Measurements from ENCODE around the gene TTL.

- TF ChIP-seq EZH2 (IDR thresholded peaks at IDR 0.05; ENCODE audit: borderline replicate concordance, low read length) (no peak), CTCF (conservative IDR thresholded peaks at IDR 0.05 in 1 of 2, IDR thresholded peaks at IDR 0.05 in 1 of 2; ENCODE audit: extremely low read depth in 1 of 2, insufficient read depth in 1 of 2, low read depth in 1 of 2, low read length in 2 of 2) (no peak)
These were observed 59.0 kb downstream of the TTL start for GRCh38 chr2:112540906-112541305.
